Breast epithelium (tissue), 3 donors: ENCODE data around the gene FGD2.

Experiments
- POLR2A ChIP-seq: fragments of 450-650 bp; IDR thresholded peaks from one replicate; pipeline ENCODE4 v1.6.1; 2016; ENCODE audit warnings: antibody characterized with exemption, mild to moderate bottlenecking, moderate library complexity
- POLR2AphosphoS5 ChIP-seq, 3 donors: sonication (generic); formaldehyde crosslinking; IDR thresholded peaks; one replicate each; pipeline ENCODE4 v1.6.1; 2017; ENCODE audit warnings: antibody characterized with exemption in 3 of 3
- TF ChIP-seq, protein P1 (sequence below), 3 donors: fragments of 450-650 bp; IDR thresholded peaks; one replicate each; pipeline ENCODE4 v1.5.1; 2016 to 2017; ENCODE audit warnings: antibody characterized with exemption in 3 of 3, mild to moderate bottlenecking in 3 of 3, moderate library complexity in 3 of 3

DNA sequence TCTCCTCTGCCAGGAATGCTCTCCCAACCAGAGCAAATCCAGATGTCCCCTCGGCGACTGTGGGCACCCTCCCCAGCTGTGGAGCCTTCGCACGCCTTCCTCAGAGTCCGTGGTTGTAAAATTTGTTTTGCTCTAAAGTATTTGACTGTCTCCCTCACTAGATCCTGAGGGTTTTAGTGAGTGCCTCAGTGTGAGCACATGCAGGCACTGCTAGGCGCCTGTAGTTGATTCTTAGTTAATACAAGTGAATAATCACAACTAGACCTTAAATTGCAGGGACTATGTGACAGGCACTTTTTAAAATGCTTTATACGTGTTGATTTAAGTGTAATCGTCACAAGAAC is 18.8 kb upstream of the FGD2 start:
- TF ChIP-seq POLR2AphosphoS5 (IDR thresholded peaks at IDR 0.05) = no peak
- TF ChIP-seq, protein P1, sequence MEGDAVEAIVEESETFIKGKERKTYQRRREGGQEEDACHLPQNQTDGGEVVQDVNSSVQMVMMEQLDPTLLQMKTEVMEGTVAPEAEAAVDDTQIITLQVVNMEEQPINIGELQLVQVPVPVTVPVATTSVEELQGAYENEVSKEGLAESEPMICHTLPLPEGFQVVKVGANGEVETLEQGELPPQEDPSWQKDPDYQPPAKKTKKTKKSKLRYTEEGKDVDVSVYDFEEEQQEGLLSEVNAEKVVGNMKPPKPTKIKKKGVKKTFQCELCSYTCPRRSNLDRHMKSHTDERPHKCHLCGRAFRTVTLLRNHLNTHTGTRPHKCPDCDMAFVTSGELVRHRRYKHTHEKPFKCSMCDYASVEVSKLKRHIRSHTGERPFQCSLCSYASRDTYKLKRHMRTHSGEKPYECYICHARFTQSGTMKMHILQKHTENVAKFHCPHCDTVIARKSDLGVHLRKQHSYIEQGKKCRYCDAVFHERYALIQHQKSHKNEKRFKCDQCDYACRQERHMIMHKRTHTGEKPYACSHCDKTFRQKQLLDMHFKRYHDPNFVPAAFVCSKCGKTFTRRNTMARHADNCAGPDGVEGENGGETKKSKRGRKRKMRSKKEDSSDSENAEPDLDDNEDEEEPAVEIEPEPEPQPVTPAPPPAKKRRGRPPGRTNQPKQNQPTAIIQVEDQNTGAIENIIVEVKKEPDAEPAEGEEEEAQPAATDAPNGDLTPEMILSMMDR (IDR thresholded peaks at IDR 0.05) = peak in 1 of 3 donors; percentile 3
- TF ChIP-seq POLR2A = no peak
